ENCODE measurements around the gene MRE11. TPM values are rescaled to one million over a fixed set of nuclear protein-coding genes. Genes with fewer than 3 reads are reported as not detected.

MRE11 gene
- total RNA-seq, 1 experiment from 2014 or later: 40.7 TPM

DNA sequence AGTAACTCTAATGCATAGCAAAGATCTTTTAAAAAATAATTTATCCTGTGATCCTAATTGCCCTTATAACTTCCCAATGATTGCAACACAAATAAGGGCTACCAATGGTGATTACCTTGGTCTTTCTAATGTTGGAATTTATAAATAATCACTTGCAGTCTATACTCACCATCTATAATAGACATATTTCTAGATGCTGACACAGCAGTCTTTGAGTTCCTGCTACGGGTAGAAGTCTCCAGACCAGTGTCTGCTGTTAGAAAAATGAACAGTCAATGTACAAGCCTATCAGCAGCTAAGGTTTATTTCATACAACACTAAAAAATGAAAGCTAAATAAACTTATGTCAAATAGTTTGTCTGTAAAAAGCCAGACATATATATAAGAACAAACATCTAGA, 48.0 kb downstream of the MRE11 start:
- Histone ChIP-seq H4K20me1 (ENCODE audit: control insufficient read depth, insufficient read depth, insufficient read length) (no peaks in the 10 kb centered on the region), H2AFZ (ENCODE audit: low read length) (no peak overlapping the region), H3K23me2 (ENCODE audit: insufficient read length, low read depth, low read length, poor library complexity, severe bottlenecking) (no peaks in the 10 kb centered on the region), H3K9ac (ENCODE audit: extremely low read depth, insufficient read length, low read length) (no peak overlapping the region), H2BK5ac (ENCODE audit: insufficient read length, low read length) (no peak overlapping the region), H3K18ac (ENCODE audit: insufficient read length, low read depth, low read length) (no peak overlapping the region), H3K56ac (ENCODE audit: insufficient read length, low read depth, low read length) (no peak overlapping the region), H3K23ac (ENCODE audit: insufficient read length, low read depth, low read length) (no peak overlapping the region), H4K8ac (replicated peaks; ENCODE audit: insufficient read length, low read depth, low read length) (no peak overlapping the region), H4K5ac (ENCODE audit: insufficient read length, low read depth, low read length) (no peak overlapping the region), H3K79me1 (ENCODE audit: insufficient read depth, low read depth, low read length, poor library complexity, severe bottlenecking) (no peaks in the 10 kb centered on the region), H3T11ph (ENCODE audit: low read length) (no peak overlapping the region), H3K27me3 (ENCODE audit: insufficient read depth, low read length) (no peaks in the 10 kb centered on the region), H4K91ac (ENCODE audit: insufficient read length, low read depth, low read length) (no peak overlapping the region), H2BK20ac (ENCODE audit: low read depth, low read length, poor library complexity, severe bottlenecking) (no peak overlapping the region), H3K14ac (ENCODE audit: insufficient read depth, low read length) (no peak overlapping the region), H3K4ac (ENCODE audit: low read depth, low read length) (no peak overlapping the region), H2BK12ac (ENCODE audit: insufficient read length, low read depth, low read length) (no peak overlapping the region), H2BK15ac (ENCODE audit: low read depth, low read length) (no peak overlapping the region), H3K9me3 (ENCODE audit: control insufficient read depth, low read depth, low read length) (no peaks in the 10 kb centered on the region), H3K4me2 (ENCODE audit: insufficient read depth, insufficient read length, low read length) (no peak overlapping the region), H3K79me2 (ENCODE audit: insufficient read depth, low read length) (no peaks in the 10 kb centered on the region), H3K27ac (ENCODE audit: insufficient read length, low read depth, low read length) (no peak overlapping the region), H2BK120ac (ENCODE audit: low read depth, low read length, poor library complexity, severe bottlenecking) (no peak overlapping the region), H2AK5ac (ENCODE audit: insufficient read length, low read length) (no peak overlapping the region), H3K4me1 (ENCODE audit: insufficient read depth, low read length) (no peaks in the 10 kb centered on the region; the same call in 1 of the 2 replicates)
- Mint-ChIP-seq H3K27me3 (ENCODE audit: low read depth) (no peaks in the 10 kb centered on the region), H3K27ac (no peak overlapping the region), H3K36me3 (ENCODE audit: insufficient read depth in 1 of 3, low read depth in 3 of 3) (peaks cover 4 to 46% (median 22%) of the 10 kb centered on the region in 3 experiments; a peak in 5 of 7 replicates), H3K4me1 (peaks cover 0 to 3% of the 10 kb centered on the region in 2 experiments; a peak in 1 of 4 replicates), H3K4me3 (no peak overlapping the region), H3K9me3 (no peaks in the 10 kb centered on the region)
- no CpG with 5 or more reads among the region's 1 CpG for WGBS (ENCODE audit: extremely low coverage, insufficient read length, low lambda C conversion rate)
- no peak for DNase-seq
- TF ChIP-seq, protein P1, sequence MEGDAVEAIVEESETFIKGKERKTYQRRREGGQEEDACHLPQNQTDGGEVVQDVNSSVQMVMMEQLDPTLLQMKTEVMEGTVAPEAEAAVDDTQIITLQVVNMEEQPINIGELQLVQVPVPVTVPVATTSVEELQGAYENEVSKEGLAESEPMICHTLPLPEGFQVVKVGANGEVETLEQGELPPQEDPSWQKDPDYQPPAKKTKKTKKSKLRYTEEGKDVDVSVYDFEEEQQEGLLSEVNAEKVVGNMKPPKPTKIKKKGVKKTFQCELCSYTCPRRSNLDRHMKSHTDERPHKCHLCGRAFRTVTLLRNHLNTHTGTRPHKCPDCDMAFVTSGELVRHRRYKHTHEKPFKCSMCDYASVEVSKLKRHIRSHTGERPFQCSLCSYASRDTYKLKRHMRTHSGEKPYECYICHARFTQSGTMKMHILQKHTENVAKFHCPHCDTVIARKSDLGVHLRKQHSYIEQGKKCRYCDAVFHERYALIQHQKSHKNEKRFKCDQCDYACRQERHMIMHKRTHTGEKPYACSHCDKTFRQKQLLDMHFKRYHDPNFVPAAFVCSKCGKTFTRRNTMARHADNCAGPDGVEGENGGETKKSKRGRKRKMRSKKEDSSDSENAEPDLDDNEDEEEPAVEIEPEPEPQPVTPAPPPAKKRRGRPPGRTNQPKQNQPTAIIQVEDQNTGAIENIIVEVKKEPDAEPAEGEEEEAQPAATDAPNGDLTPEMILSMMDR (conservative IDR thresholded peaks at IDR 0.05): no peak

Data from H9 (cell line).